ENCODE data around the gene KMO. TPM values are rescaled to one million over a fixed set of nuclear protein-coding genes. Genes with fewer than 3 reads are reported as not detected.

KMO gene
- total and polyA plus RNA-seq, 2 of the 4 experiments (the other 2 are of a cell fraction), result not detected

GRCh38 chr1:241569848-241570247 is 37.7 kb downstream of the KMO start:
- dilution Hi-C loops (cut with HindIII; ENCODE audit: low sequenced_read_pairs, unreplicated experiment), result no loop called here
- H3K79me1 ChIP-seq (ENCODE audit: low read depth in 1 of 2, low read length in 2 of 2), result no peaks in the 10 kb centered on the region
- H3K56ac ChIP-seq (ENCODE audit: extremely low read depth, insufficient read depth, low read length), result no peak overlapping the region
- H3K9me3 ChIP-seq (ENCODE audit: control insufficient read depth, insufficient read depth, low read length), result no peaks in the 10 kb centered on the region
- no peak overlapping the region for H2AK9ac ChIP-seq (replicated peaks; ENCODE audit: low read depth, low read length, poor library complexity)
- no peak overlapping the region for H3K27ac ChIP-seq (ENCODE audit: insufficient read depth, low read length)
- H2AK5ac ChIP-seq (ENCODE audit: low read depth, low read length), result no peak overlapping the region
- no peak overlapping the region for H3K9ac ChIP-seq (ENCODE audit: low read depth, low read length)
- no CpG with 5 or more reads among the region's 2 CpGs for WGBS, 2 experiments (ENCODE audit: extremely low coverage in 2 of 2, insufficient read length in 1 of 2)
- TF ChIP-seq CTCF (conservative IDR thresholded peaks at IDR 0.05; ENCODE audit: low read depth, low read length) (no peak), RCOR1 (IDR thresholded peaks at IDR 0.05; ENCODE audit: insufficient replicate concordance, low read length) (no peak), FOS (IDR thresholded peaks at IDR 0.05; ENCODE audit: low read depth, low read length) (no peak), MAFK (IDR thresholded peaks at IDR 0.05; ENCODE audit: low read depth, low read length) (peak; percentile 54)
- POLR2A ChIA-PET (ENCODE audit: unreplicated experiment), result no interaction called here
- no peak overlapping the region for H2BK120ac ChIP-seq (ENCODE audit: low read depth, low read length)
- no peak overlapping the region for H2BK20ac ChIP-seq (ENCODE audit: low read depth, low read length)
- H3K4me2 ChIP-seq (ENCODE audit: low read depth, low read length), result no peak overlapping the region
- CTCF ChIA-PET, result no interaction called here
- no TSS peak for BruUV-seq (replicated peaks)
- H2BK5ac ChIP-seq (ENCODE audit: low read depth, low read length, poor library complexity, severe bottlenecking), result no peak overlapping the region
- no peak overlapping the region for H2BK15ac ChIP-seq (ENCODE audit: low read depth, low read length)
- H3K4me1 ChIP-seq (ENCODE audit: control insufficient read depth, insufficient read depth, low read length), result no peaks in the 10 kb centered on the region
- no peaks in the 10 kb centered on the region for H4K20me1 ChIP-seq (ENCODE audit: insufficient read depth, low read length)
- no peak overlapping the region for H3K18ac ChIP-seq (ENCODE audit: low read depth, low read length)
- intact Hi-C loops (cut with micrococcal nuclease), result no loop called here
- ATAC-seq (ENCODE audit: low read depth) (no peak), DNase-seq (no peak)
- no peaks in the 10 kb centered on the region for H3K36me3 ChIP-seq (ENCODE audit: control insufficient read depth, insufficient read depth, low read length)
- no peak overlapping the region for H4K5ac ChIP-seq (ENCODE audit: low read depth, low read length)
- H4K8ac ChIP-seq (ENCODE audit: low read depth in 2 of 2, low read length in 2 of 2), result no peak overlapping the region
- H3K4me3 ChIP-seq (ENCODE audit: insufficient read depth, low read depth, low read length), result no peak overlapping the region
- no peak overlapping the region for H3K14ac ChIP-seq (replicated peaks; ENCODE audit: low read depth, low read length)
- no peak overlapping the region for H3K23ac ChIP-seq (ENCODE audit: low read depth, low read length)
- H3K4ac ChIP-seq (ENCODE audit: low read depth, low read length), result no peak overlapping the region
- in situ Hi-C loops (cut with MboI; ENCODE audit: low sequenced_read_pairs), result no loop called here
- no peaks in the 10 kb centered on the region for H3K27me3 ChIP-seq (ENCODE audit: control insufficient read depth, insufficient read depth, low read length)
- no peaks in the 10 kb centered on the region for H3K9me1 ChIP-seq (ENCODE audit: insufficient read depth, low read length)
- H4K91ac ChIP-seq (ENCODE audit: insufficient read depth, low read depth, low read length), result no peak overlapping the region
- H2AFZ ChIP-seq (replicated peaks; ENCODE audit: low read length, poor library complexity), result no peak overlapping the region

All from IMR-90 (cell line).